AG04449 (cell line): ENCODE data around the gene DDX10.

Experiments used
- CTCF ChIA-PET: fragments of 350-600 bp; formaldehyde crosslinking; extraction: SDS; loops from one replicate; lab custom pipeline; 2021; ENCODE audit warnings: antibody characterized with exemption; lab: Yijun Ruan, JAX
- POLR2A ChIA-PET: fragments of 400-600, 350-600 bp; formaldehyde crosslinking; extraction: SDS; loops from one replicate; lab custom pipeline; 2020; ENCODE audit warnings: antibody characterized with exemption, inconsistent platforms; lab: Yijun Ruan, JAX
- DNase-seq: peaks from one replicate; pipeline ENCODE4 v3.0.0-alpha.2; 2010; ENCODE audit warnings: low read depth, low spot score
- H3K4me3 ChIP-seq: 2 replicates; pipeline ENCODE4 v1.5.1; 2011; ENCODE audit warnings: low read depth, mild to moderate bottlenecking, control low read depth, low read length
- CTCF ChIP-seq: IDR thresholded peaks from one replicate; pipeline ENCODE4 v1.5.1; 2011; ENCODE audit warnings: mild to moderate bottlenecking, moderate library complexity, low read length, control low read depth, inconsistent platforms; ENCODE audit not compliant: insufficient read depth; ENCODE audit errors: missing control alignments

Gene DDX10

GRCh38 chr11:108664730-108665525 lies at the start of gene DDX10:
TSS of gene DDX10 (plus strand) at chr11:108665069. CDS start at chr11:108665154, 85 bp downstream.
- DNase-seq = peak; percentile 82
- CTCF ChIA-PET = interaction anchor here (0.6 to 3.2 kb wide), 7 partner anchors 11 to 1273 kb away, joined by 3 to 14 read pairs (median 4); partner anchors contain the start of gene ATM
- POLR2A ChIA-PET = interaction anchor here (0.6 to 0.9 kb wide), 2 partner anchors 197 to 446 kb away, joined by 3 read pairs; partner anchors contain the start of gene C11orf65
- peak within 1 kb of the TSS; percentile 79 for H3K4me3 ChIP-seq
- peak; percentile 21 for TF ChIP-seq CTCF

GRCh38 chr11:108616549-108616948 lies 48.3 kb upstream of the DDX10 start:
- POLR2A ChIA-PET = no interaction called here
- DNase-seq = no peak
- CTCF ChIA-PET = no interaction called here

GRCh38 chr11:108617055-108617454 lies 47.8 kb upstream of the DDX10 start:
- ChIA-PET CTCF (no interaction called here), POLR2A (no interaction called here)
- H3K4me3 ChIP-seq = no peak overlapping the region
- no peak for TF ChIP-seq CTCF
- DNase-seq = no peak

More at GRCh38 chr11:108616549-108616948, 48.3 kb upstream of the DDX10 start:
- no peak for TF ChIP-seq CTCF
- no peak overlapping the region for H3K4me3 ChIP-seq

- H3K4me3 ChIP-seq = no peak overlapping the region
- ChIA-PET POLR2A (no interaction called here), CTCF (no interaction called here)
- no peak for TF ChIP-seq CTCF
- DNase-seq = no peak
Measured at GRCh38 chr11:108618529-108618928, 46.3 kb upstream of the DDX10 start.

- ChIA-PET POLR2A (no interaction called here), CTCF (no interaction called here)
- H3K4me3 ChIP-seq = no peak overlapping the region
- TF ChIP-seq CTCF = no peak
- no peak for DNase-seq
Measured at GRCh38 chr11:108620958-108621772, 43.7 kb upstream of the DDX10 start.

GRCh38 chr11:108622341-108622740 lies 42.5 kb upstream of the DDX10 start:
- POLR2A ChIA-PET = no interaction called here
- no peak overlapping the region for H3K4me3 ChIP-seq
- DNase-seq = no peak
- CTCF ChIA-PET = no interaction called here
- no peak for TF ChIP-seq CTCF
